NCI-H82 treated with DMSO at 0.1 percent for 48 hours (cell line): ENCODE results near the gene MAPK1.

Experiments used
- DNase-seq: peaks from one replicate; lab custom pipeline; 2025; ENCODE audit not compliant: unreplicated experiment; lab: John Stamatoyannopoulos, UW

Gene MAPK1

GRCh38 chr22:21709688-21710087, 157.8 kb downstream of the MAPK1 start:
- no peak for DNase-seq

- DNase-seq: no peak
Observed at GRCh38 chr22:21708960-21709359, 158.5 kb downstream of the MAPK1 start.

DNA sequence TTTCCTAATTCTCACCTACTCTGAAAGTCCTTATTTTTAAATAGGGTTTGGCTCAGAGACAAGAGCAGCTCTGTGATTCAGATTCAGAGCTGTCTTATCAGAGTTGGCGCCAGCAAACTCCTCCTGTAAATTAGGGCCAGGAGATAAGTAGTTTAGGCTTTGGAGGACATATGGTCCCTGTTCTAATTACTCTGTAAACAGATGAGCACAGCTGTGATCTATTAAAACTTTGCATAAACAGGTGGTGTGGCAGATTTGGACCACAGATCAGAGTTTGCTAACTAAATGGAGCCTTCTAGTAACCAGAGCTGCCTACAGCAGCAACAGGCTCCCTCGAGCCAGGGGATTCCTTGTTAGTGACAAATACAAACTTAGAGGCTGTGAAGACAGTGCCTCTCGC, 159.8 kb downstream of the MAPK1 start:
- peak; percentile 94 for DNase-seq
